H1 (cell line): ENCODE results near the gene CC2D1B. TPM values are rescaled to one million over a fixed set of nuclear protein-coding genes. Genes with fewer than 3 reads are reported as not detected.

Source experiments
- CREB1 ChIP-seq: IDR thresholded peaks from 2 replicates; pipeline ENCODE4 v1.6.1; 2012; ENCODE audit warnings: inconsistent platforms
- GABPA ChIP-seq: IDR thresholded peaks from 2 replicates; pipeline ENCODE4 v1.6.1; 2011; ENCODE audit warnings: mild to moderate bottlenecking, low read length, moderate library complexity, borderline replicate concordance; ENCODE audit not compliant: insufficient read depth
- PHF8 ChIP-seq: fragments of 200-600 bp; sonication (generic); conservative IDR thresholded peaks from 2 replicates; pipeline ENCODE4 v1.7.1; 2012; ENCODE audit warnings: low read depth, mild to moderate bottlenecking, inconsistent platforms, low read length, moderate library complexity
- TAF7 ChIP-seq: optimal IDR thresholded peaks from 2 replicates; pipeline ENCODE3; 2011; ENCODE audit warnings: low read depth, mild to moderate bottlenecking, inconsistent platforms, low read length, moderate library complexity, borderline replicate concordance
- polyA plus RNA-seq, 7 experiments: library from polyadenylated mRNA; depleted of rRNA in 3 of 7; stranded (reverse) in 5 of 7; unstranded in 2 of 7; fragments of >200 nt in 5 of 7; fragments of 200-250 nt in 2 of 7; gene quantifications; 1 replicate in 5 of 7; 2 replicates in 1 of 7; 4 replicates in 1 of 7; pipeline versions ENCODE4 v1.2.1 to v1.2.3, GENCODE V29; 2011 to 2013; ENCODE audit warnings: missing spikeins in 2 of 7, mixed read lengths in 2 of 7
- total RNA-seq: library from RNA; stranded (reverse); fragmentation: NEBNext Ultra II Directional; extraction: Animal tissue kit (Norgen Biotek cat#: 25700); gene quantifications from 2 replicates; pipeline ENCODE4 v1.2.1, GENCODE V29; 2021

The CC2D1B gene
- total and polyA plus RNA-seq, 2 of the 8 experiments (the other 6 are each of a cell fraction or from before 2014, with no cell fraction given) = 7.4 to 13.1 TPM

DNA sequence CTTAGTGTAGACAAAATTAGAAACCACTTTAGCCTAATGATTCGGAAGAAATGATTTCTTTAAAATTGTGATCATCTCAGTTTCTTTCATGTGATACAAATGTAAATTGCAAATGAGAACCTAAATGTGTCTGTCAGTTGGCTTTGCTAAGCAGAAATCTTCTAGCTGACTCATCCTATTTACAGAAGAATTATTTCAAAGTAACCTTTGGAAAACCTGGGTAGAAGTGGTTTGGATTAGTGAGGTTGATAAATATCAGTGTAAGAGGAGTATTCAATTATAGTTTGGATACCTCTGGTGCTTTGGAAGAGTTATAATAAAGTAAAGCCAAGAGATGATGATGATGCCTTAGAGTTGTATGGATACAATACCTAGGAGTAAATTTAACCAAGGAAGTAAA is 37.4 kb downstream of the CC2D1B start (continued):
- TF ChIP-seq PHF8 (no peak), GABPA (no peak), CREB1 (no peak), TAF7 (no peak)
